ENCODE measurements around the gene PMAIP1.

PMAIP1 gene

DNA sequence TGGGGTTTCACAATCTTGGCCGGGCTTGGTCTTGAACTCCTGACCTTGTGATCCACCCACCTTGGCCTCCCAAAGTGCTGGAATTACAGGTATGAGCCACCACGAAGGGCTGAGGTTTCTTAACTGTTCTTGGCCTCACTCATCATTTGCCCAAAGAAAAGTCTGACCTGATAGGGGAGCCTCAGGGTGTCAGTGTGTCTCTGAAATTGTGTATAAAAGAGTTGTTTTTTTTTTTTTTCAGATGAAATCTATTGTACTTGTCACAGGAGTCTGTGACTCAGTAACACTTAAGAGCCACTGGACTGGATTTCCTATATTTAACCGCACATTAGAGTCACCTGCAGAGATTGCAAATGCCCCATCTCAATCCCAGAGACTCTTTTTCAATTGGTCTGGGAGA is 16.9 kb downstream of the PMAIP1 start:
- no peak for DNase-seq

GRCh38 chr18:59917422-59917821 is 17.6 kb downstream of the PMAIP1 start:
- no peak for DNase-seq

GRCh38 chr18:59918320-59918755 is 18.5 kb downstream of the PMAIP1 start:
- DNase-seq, result peak; percentile 28

GRCh38 chr18:59918997-59919396 is 19.2 kb downstream of the PMAIP1 start:
- DNase-seq, result no peak

- DNase-seq, result no peak
Measured at GRCh38 chr18:59921384-59921891, 21.6 kb downstream of the PMAIP1 start.

GRCh38 chr18:59923539-59924196 is 23.9 kb downstream of the PMAIP1 start:
- no peak for DNase-seq

GRCh38 chr18:59926131-59926530 is 26.3 kb downstream of the PMAIP1 start:
- no peak for DNase-seq

DNA sequence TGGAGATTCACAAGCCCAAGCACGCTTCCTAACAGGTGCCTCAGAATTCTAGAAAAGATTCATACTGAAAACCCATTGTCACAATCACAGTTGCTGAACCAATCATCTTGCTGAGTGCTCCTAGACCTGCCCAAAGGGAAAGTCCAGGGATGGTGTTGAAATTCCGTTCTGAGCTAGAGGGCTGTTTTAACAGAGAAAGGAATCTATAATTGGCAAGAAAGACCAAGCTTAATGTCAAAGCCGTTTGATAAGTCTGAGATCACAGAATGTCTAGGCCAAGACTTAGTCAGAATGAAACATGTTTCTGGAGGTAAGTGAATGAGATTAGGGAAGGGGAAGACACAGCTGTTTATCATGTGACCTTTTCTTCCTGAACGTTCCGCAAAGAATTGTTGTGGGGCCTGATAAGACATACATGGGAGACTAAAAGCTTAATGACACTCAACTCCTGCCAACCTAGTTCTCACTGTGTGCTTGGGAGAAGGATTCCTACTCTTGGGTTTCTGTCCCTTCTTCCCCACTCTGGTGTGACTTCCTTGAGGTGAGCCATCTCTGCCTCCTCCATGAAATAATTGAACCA is 27.5 kb downstream of the PMAIP1 start:
- DNase-seq, result no peak

- DNase-seq, result no peak
Measured at GRCh38 chr18:59928201-59928600, 28.4 kb downstream of the PMAIP1 start.

DNA sequence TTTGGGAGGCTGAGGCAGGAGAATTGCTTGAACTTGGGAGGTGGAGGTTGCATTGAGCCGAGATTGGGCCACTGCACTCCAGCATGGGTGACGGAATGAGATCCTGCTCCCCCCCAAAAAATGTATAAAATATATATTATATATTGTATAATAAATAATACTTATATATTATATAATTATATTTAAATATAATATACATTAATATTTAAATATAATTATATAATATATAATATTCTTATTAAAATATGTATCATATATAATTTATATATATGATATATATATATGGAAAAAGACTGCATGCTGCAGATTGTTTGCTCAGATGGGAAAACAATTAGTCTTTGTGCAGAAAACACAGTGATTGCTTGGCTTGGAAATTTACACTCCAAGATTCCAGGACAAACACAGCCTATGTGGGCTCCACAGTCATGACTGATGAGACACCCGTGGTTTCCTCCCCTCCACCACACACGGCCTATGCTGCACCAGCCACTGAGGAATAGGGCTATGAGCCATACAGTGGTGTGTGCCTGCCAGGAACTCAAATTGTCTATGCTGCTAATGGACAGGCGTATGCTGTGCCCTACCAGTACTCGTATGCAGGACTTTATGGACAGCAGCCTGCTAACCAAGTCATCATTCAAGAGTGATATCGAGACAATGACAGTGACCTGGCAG is 30.0 kb downstream of the PMAIP1 start:
- DNase-seq, result no peak

- no peak for DNase-seq
Measured at GRCh38 chr18:59932401-59932800, 32.6 kb downstream of the PMAIP1 start.

DNA sequence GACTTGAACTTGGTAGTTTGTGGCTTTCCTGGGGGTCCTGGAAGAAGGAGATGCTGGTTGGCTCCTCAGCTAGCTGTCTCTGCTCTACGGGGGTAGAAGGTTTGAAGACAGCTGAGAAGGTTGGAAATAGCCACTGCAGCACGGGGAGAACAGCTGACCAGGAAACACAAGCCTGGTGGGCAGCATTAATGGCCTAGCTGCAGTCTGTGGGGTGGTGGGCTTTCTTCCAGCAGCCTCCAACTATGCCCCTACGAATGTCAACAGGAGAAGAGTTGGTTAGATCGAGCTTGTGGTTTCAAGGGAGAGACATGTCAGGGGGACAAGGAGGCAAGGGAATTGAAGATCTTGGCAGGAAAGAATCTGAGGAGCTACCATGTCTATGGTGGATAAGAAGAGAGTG is 38.9 kb downstream of the PMAIP1 start:
- DNase-seq, result no peak

GRCh38 chr18:59939127-59939526 is 39.3 kb downstream of the PMAIP1 start:
- no peak for DNase-seq

GRCh38 chr18:59940068-59940467 is 40.3 kb downstream of the PMAIP1 start:
- no peak for DNase-seq

DNA sequence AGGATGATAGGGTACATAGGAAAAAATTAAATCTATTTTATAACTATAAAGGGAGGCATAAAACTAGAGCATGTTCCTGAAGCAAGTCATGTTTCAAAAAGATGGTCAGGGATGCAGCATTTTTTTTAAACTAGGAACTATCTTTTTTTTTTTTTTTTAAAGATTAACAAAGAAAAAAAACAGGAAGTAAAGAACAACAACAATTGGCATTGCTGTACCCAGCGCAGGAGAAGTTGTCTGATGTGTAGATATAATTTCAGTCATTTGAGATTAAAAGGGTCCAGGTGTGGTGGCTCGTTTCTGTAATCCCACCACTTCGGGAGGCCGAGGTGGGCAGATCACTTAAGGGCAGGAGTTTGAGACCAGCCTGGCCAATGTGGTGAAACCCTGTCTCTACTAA is 41.5 kb downstream of the PMAIP1 start:
- DNase-seq, result no peak

DNA sequence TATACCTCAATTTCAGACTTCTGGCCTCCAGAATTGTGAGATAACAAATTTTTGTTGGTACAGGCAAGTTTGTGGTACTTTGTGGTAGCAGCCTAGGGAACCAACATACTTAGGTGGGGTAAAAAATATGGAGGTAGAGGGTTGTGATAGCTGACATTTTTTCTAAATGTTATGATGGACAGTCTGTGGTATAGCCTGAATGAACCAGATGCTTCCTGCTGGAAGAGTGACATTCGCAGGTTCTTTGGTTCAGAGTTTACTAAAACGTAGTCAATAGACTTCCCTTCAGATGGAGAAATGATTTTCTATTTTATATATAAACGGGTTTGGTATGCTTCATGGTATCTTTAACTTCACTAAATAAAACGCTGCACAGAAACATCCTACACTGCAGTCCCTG is 42.8 kb downstream of the PMAIP1 start:
- no peak for DNase-seq

GRCh38 chr18:59945544-59945943 is 45.7 kb downstream of the PMAIP1 start:
- no peak for DNase-seq

GRCh38 chr18:59950215-59950944 is 50.6 kb downstream of the PMAIP1 start:
- no peak for DNase-seq

DNA sequence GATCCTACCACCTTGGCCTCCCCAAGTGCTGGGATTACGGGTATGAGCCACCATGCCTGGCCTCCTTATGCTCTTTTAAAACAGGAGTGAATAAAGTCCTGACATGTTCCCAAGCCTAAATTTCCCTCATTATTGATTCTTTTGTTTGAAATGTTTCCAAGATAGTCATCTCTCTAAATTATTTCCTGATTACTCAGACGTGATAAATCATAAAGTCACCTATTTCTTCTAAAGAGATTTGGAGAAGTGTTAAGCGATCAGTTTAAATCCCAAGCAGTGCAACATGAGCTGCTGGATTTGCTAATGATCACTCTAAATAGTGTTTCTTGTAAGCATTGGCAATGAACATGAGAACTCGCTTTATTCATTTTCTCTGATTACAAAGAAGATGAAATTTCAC is 51.8 kb downstream of the PMAIP1 start:
- no peak for DNase-seq

DNA sequence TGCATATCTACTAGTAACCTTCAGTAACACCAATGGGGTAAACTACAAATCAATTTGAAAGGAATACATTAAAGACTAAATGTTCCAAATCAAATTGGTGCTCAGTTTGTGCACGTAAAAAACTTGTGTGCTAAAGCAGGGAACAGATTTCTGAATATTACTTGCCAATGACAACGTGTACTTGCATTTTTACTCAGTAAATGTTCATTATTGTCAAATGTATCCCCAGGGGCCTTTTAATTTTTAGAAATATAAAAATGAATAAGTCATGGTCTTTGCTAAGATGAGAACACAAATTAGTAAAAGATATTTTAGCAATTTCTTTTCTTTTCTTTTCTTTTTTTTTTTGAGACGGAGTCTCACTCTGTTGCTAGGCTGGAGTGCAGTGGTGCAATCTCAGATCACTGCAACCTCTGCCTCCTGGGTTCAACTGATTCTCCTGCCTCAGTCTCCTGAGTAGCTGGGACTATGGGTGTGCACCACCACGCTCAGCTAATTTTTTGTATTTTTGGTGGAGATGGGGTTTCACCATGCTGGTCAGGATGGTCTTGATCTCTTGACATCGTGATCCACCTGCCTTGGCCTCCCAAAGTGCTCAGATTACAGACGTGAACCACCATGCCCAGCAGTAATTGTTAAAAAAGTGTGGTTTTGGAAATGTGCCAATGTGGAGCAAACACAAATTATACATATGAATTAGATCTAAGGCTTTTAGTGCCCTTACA is 52.6 kb downstream of the PMAIP1 start:
- peak; percentile 11 for DNase-seq

Data from NCI-H1092 treated with DMSO at 0.1 percent for 48 hours (cell line).